22Rv1 (cell line): ENCODE data around the gene HOXA13.

Source experiments
- H3K27ac ChIP-seq: fragments of 450-650 bp; 2 replicates; pipeline ENCODE4 v1.5.1; 2017
- CTCF ChIP-seq: fragments of 450-650 bp; IDR thresholded peaks from 2 replicates; pipeline ENCODE4 v1.5.1; 2017; ENCODE audit warnings: mild to moderate bottlenecking
- ZFX ChIP-seq: fragments of 450-650 bp; IDR thresholded peaks from 2 replicates; pipeline ENCODE4 v1.6.1; 2017; ENCODE audit warnings: antibody characterized with exemption, borderline replicate concordance

HOXA13 gene

GRCh38 chr7:27224983-27225934 lies 25.4 kb upstream of the HOXA13 start:
- H3K27ac ChIP-seq: no peak overlapping the region
- no peak for TF ChIP-seq ZFX

GRCh38 chr7:27223941-27224575 lies 24.2 kb upstream of the HOXA13 start:
- TF ChIP-seq ZFX (no peak), CTCF (no peak)
- no peak overlapping the region for H3K27ac ChIP-seq

- H3K27ac ChIP-seq: no peak overlapping the region
- TF ChIP-seq CTCF: no peak
- TF ChIP-seq ZFX: no peak
Observed at GRCh38 chr7:27221201-27221797, 21.4 kb upstream of the HOXA13 start.

- no peak overlapping the region for H3K27ac ChIP-seq
- TF ChIP-seq CTCF (no peak), ZFX (no peak)
Observed at GRCh38 chr7:27220440-27220955, 20.6 kb upstream of the HOXA13 start.

- no peak overlapping the region for H3K27ac ChIP-seq
- no peak for TF ChIP-seq CTCF
Observed at GRCh38 chr7:27219821-27220220, 19.9 kb upstream of the HOXA13 start.

GRCh38 chr7:27217951-27218350 lies 18.1 kb upstream of the HOXA13 start:
- H3K27ac ChIP-seq: no peak overlapping the region
- no peak for TF ChIP-seq CTCF
- TF ChIP-seq ZFX: no peak

- TF ChIP-seq CTCF (no peak), ZFX (no peak)
- no peak overlapping the region for H3K27ac ChIP-seq
Observed at GRCh38 chr7:27215356-27215755, 15.5 kb upstream of the HOXA13 start.
